DOHH2 (cell line): Measurements from ENCODE around the gene YBEY.

Source experiments
- H3F3A ChIP-seq: fragments of 200-600 bp; sonication (generic), shearing (Covaris generic); 2 replicates; pipeline ENCODE4 v1.6.0; 2016; ENCODE audit warnings: antibody characterized with exemption, mild to moderate bottlenecking; ENCODE audit not compliant: control insufficient read depth, insufficient read depth
- H3K27ac ChIP-seq: fragments of 200-600 bp; sonication (generic); 2 replicates; pipeline ENCODE4 v1.5.1; 2014; ENCODE audit warnings: low read depth, mild to moderate bottlenecking, low read length, moderate library complexity
- H3K27me3 ChIP-seq: fragments of 200-600 bp; sonication (generic); 2 replicates; pipeline ENCODE4 v1.6.1; 2014; ENCODE audit warnings: mild to moderate bottlenecking, low read length, mixed read lengths; ENCODE audit not compliant: control insufficient read depth
- H3K36me3 ChIP-seq: fragments of 200-600 bp; sonication (generic); 2 replicates; pipeline ENCODE4 v1.6.1; 2014; ENCODE audit warnings: mild to moderate bottlenecking, low read length, moderate library complexity, mixed read lengths; ENCODE audit not compliant: control insufficient read depth
- H3K4me1 ChIP-seq: fragments of 200-600 bp; sonication (generic); 2 replicates; pipeline ENCODE4 v1.6.1; 2014; ENCODE audit warnings: mild to moderate bottlenecking, low read length, mixed read lengths; ENCODE audit not compliant: control insufficient read depth
- H3K4me2 ChIP-seq: fragments of 200-600 bp; sonication (generic); 2 replicates; pipeline ENCODE4 v1.6.0; 2014; ENCODE audit warnings: mild to moderate bottlenecking, low read length, moderate library complexity
- H3K4me3 ChIP-seq: fragments of 200-600 bp; sonication (generic); 2 replicates; pipeline ENCODE4 v1.5.1; 2014; ENCODE audit warnings: mild to moderate bottlenecking, low read length, mixed read lengths
- H3K79me2 ChIP-seq: fragments of 200-600 bp; sonication (generic); 2 replicates; pipeline ENCODE4 v1.6.1; 2014; ENCODE audit warnings: mild to moderate bottlenecking, low read length, mixed read lengths; ENCODE audit not compliant: control insufficient read depth
- H3K9me2 ChIP-seq: fragments of 200-600 bp; sonication (generic); replicated peaks from 2 replicates; pipeline ENCODE4 v1.6.1; 2014; ENCODE audit warnings: mild to moderate bottlenecking, low read length, mixed read lengths; ENCODE audit not compliant: control insufficient read depth
- H3K9me3 ChIP-seq: fragments of 200-600 bp; sonication (generic); 2 replicates; pipeline ENCODE4 v1.6.1; 2014; ENCODE audit warnings: antibody characterized with exemption, low read length, mixed read lengths; ENCODE audit not compliant: control insufficient read depth, insufficient read depth
- H4K20me1 ChIP-seq: fragments of 200-600 bp; sonication (generic); 2 replicates; pipeline ENCODE4 v1.6.0; 2014; ENCODE audit warnings: low read depth, mild to moderate bottlenecking, antibody characterized with exemption, low read length, moderate library complexity; ENCODE audit not compliant: control insufficient read depth, insufficient read depth
- EZH2phosphoT487 ChIP-seq: fragments of 200-600 bp; sonication (generic); IDR thresholded peaks from 2 replicates; pipeline ENCODE4 v1.6.1; 2017; ENCODE audit warnings: borderline replicate concordance, mild to moderate bottlenecking, antibody characterized with exemption, low read length, moderate library complexity, mixed read lengths
- TF ChIP-seq, protein P1 (sequence below): fragments of 200-600 bp; sonication (generic); IDR thresholded peaks from one replicate; pipeline ENCODE4 v1.5.1; 2014; ENCODE audit warnings: antibody characterized with exemption, mild to moderate bottlenecking, low read depth, low read length; ENCODE audit not compliant: poor library complexity, severe bottlenecking

The YBEY gene

DNA sequence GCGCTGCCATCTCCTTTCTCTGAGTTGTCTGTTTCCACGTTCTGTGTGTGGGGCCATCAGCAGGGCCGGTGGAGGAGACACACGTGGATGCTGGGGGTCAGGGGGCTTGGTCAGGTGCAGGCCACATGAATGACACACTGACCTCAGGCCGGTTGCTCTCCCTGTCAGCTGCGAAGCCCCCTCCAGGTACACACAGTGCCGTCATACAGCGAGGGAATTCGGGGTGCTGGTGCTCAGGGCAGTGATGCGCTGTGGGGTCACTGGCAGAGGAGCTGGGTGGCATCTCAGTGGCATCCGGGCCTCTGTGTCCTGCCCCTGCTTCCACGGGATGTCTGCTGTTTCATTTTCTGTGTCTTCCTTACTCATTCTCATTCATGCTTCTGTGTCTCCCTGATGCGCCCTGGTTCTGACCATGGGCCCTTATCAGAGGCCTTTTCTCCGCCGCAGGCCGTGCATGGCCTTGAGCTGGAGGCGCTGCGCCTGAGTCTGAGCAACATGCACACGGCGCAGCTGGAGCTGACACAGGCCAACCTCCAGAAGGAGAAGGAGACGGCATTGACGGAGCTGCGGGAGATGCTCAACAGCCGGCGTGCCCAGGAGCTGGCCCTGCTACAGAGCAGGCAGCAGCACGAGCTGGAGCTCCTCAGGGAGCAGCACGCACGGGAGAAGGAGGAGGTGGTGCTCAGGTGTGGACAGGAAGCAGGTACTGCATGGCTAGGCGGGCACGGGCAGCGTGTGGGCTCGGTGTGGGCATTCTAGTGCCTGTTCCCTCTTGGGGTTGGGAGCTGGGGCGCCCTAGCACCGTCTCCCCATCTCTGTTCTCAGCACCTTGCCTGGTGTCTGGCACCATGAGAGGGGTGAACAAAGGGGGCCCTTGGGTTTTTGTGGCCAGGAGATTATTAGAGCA lies 60.4 kb downstream of the YBEY start:
- Histone ChIP-seq H3K36me3 (peaks cover 68% of the 10 kb centered on the region), H3K4me2 (no peak overlapping the region), H3K79me2 (peaks cover 44% of the 10 kb centered on the region), H3K9me3 (no peaks in the 10 kb centered on the region), H4K20me1 (no peaks in the 10 kb centered on the region), H3K9me2 (no peaks in the 10 kb centered on the region), H3K27ac (no peak overlapping the region), H3F3A (no peaks in the 10 kb centered on the region), H3K4me1 (no peaks in the 10 kb centered on the region), H3K4me3 (no peak overlapping the region), H3K27me3 (no peaks in the 10 kb centered on the region)
- TF ChIP-seq, protein P1, sequence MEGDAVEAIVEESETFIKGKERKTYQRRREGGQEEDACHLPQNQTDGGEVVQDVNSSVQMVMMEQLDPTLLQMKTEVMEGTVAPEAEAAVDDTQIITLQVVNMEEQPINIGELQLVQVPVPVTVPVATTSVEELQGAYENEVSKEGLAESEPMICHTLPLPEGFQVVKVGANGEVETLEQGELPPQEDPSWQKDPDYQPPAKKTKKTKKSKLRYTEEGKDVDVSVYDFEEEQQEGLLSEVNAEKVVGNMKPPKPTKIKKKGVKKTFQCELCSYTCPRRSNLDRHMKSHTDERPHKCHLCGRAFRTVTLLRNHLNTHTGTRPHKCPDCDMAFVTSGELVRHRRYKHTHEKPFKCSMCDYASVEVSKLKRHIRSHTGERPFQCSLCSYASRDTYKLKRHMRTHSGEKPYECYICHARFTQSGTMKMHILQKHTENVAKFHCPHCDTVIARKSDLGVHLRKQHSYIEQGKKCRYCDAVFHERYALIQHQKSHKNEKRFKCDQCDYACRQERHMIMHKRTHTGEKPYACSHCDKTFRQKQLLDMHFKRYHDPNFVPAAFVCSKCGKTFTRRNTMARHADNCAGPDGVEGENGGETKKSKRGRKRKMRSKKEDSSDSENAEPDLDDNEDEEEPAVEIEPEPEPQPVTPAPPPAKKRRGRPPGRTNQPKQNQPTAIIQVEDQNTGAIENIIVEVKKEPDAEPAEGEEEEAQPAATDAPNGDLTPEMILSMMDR, result no peak
- no peak for TF ChIP-seq EZH2phosphoT487

DNA sequence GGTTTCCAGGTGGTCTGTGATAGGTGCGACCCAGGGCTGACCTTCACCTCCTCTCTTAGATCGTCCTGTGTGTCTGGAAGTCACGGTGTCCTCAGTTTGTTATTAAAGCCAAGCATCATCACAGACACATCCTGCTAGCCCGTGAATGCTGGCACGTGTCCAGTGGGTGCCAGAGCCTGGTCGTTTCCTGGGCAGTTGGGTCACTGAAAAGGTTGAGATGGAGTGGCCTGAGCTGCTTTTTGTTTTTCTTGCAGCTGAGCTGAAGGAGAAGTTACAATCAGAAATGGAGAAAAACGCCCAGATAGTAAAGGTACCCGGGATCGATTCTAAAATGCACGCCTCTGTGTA lies 61.0 kb downstream of the YBEY start:
- H3K4me3 ChIP-seq, result no peak overlapping the region
- no peaks in the 10 kb centered on the region for H3K4me1 ChIP-seq
- no peak overlapping the region for H3K27ac ChIP-seq
- H4K20me1 ChIP-seq, result no peaks in the 10 kb centered on the region
- peaks cover 73% of the 10 kb centered on the region for H3K36me3 ChIP-seq
- no peaks in the 10 kb centered on the region for H3F3A ChIP-seq
- TF ChIP-seq, protein P1, result no peak
- TF ChIP-seq EZH2phosphoT487, result no peak
- H3K9me2 ChIP-seq, result no peaks in the 10 kb centered on the region
- peaks cover 38% of the 10 kb centered on the region for H3K79me2 ChIP-seq
- no peaks in the 10 kb centered on the region for H3K27me3 ChIP-seq
- H3K9me3 ChIP-seq, result no peaks in the 10 kb centered on the region
- H3K4me2 ChIP-seq, result no peak overlapping the region
